Activated CD4-positive, CD25-positive, alpha-beta regulatory T cell treated with anti-CD3 and anti-CD28 coated beads, Interleukin-2, amount 50 U/mL, for 16 hours (primary cell): ENCODE data around the gene SLC25A33.
"Not testable (repeated sequence)": the region's sequence is repeated elsewhere in the genome, so short reads cannot be mapped to it uniquely, and the experiment has no call there.

ENCODE experiments used
- DNase-seq: peaks from one replicate; pipeline ENCODE4 v3.0.0-alpha.2; 2020; ENCODE audit warnings: low read depth, low spot score

The SLC25A33 gene

DNA sequence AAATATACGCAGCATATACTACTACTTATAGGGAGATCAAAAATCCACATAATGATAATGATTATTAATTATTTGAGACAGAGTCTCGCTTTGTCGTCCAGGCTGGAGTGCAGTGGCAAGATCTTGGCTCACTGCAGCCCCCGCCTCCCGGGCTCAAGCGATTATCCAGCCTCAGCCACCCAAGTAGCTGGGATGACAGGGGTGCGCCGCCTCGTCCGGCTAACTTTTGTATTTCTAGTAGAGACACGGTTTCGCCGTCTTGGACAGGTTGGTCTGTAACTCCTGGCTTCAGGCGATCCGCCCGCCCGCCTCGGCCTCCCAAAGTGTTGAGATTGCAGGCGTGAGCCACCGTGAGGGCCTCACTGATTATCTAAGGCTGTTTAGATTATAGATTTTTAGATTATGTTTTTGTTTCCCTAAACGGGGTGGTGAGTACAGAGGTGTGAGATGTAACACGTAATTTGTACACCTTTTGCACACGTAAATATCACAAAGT lies 548 bp upstream of the SLC25A33 start:
- no peak for DNase-seq

DNA sequence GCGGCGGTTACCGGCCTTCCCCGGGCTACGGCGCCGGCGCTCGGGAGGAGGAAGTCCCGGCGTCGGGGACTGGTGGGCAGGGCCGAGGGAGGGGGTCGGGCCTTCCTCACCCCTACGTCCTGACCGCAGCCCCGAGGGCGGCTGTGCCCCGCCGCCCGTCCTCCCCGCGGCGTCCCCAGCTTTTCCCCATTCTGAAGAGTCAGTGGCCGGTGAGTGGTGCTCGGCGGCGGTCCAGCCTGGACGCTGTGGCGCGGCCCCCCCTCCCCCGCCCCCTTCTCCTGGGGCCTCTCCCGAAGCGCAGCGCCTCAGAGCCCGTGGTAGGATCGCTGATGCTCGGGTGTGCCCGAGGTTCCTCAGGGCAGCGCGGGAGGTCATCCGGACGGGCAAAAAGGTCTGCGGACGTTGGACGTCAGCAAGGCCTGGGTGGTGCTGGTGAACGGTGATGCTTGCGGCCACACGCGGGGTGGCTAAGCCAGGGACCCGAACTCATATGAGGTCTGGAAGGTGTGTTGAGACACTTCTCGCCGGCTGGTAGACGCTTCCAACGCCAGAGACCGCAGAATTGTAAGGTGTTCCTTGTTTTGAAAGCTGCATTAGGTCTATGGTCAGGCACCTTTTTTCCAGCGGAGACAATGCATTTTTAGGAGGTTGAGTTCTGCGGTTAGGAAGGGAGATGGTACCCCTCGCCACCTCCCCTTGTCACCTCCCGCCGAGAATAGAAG lies 725 bp downstream of the SLC25A33 start:
- no peak for DNase-seq

DNA sequence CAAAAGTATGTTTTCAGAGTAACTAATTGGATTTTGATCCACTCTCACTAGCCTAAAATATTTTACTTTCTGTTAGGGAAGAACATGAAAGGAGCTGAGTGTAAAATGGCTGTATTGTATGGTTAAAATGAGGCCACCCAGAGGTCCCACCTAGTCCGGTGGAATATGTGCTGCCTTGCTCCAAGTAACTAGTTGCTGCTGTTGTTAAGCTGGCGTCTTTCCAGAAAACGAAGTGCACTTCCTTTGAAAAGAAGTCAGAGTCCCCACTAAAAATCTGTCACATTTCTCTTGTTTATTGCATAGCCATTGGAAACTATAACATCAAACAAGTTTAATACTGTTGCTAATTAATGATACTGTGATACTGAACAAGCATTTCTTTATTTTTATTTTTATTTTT lies 3.2 kb downstream of the SLC25A33 start:
- no peak for DNase-seq

DNA sequence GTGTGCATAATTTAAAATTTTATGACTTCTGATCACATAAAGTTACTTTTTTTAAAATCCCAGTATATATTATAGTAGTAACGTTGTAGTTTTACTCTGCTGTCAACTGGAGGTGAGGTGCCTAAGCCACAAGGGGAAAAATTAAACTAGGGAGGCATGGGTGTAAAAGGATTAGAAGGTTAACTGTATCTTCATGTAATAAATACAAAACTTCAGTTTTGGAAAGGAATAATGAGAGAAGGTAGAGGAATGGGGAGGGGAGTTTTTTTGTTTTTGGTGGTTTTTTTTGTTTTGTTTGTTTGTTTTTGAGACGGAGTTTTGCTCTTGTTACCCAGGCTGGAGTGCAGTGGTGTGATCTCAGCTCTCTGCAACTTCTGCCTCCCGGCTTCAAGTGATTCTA lies 5.7 kb downstream of the SLC25A33 start:
- DNase-seq = no peak

DNA sequence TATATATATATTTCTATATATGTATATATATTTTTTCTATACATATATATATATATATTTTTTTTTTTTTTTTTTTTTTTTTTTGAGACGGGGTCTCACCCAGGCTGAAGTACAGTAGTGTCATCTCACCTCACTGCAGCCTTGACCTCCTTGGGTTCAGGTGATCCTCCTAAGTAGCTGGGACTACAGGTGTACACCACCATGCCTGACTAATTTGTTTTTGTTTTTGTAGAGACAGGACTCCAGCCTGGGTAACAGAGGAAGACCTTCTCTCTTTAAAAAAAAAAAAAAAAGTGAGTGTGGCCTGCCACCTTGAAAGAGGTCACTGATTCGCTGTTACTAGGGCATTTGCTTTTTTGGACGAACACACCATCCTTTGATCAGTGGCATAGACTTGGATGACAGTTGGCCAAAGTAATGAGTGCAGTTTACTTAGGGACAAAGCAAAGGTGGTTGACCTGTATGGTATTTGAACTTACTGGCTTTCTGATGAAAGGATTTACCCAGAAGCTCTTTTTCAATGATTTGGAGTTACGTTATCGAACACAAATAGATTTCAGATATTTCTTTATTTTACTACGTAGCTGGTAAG lies 10.8 kb downstream of the SLC25A33 start:
- DNase-seq = no peak

DNA sequence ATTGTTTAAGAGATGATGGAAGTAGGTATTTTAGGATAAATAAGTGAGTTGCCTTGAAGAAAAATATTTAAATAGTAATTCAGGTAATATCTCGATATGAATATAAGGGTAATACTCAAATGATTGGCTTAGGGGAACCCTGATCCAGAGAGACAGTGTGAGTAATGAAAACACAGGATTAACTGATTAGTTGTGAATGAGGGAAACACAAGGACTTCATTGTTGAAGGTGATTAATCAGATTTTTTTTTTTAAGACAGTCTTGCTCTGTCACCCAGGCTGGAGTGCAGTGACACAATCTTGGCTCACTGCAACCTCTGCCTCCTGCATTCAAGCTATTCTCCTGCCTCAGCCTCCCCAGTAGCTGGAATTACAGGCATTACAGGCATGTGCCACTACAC lies 12.7 kb downstream of the SLC25A33 start:
- no peak for DNase-seq

DNA sequence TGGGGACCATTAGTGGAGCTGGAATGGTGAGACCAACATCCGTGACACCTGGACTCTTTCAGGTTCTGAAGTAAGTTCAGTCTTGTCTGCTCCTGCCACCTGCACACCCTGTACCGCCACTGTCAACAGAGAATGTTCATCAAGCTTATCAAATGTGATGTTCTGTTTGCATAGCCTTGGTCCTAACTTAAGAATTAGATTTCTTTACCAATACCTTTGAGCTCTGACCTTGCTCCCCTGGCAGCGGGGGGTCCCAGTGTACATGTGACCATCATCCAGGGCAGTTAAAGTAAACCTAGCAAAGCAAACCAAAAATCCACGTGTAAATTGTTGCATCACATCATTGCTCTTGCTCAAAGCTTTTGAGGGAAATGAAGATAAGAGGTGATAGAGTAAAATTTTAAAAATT lies 14.5 kb downstream of the SLC25A33 start:
- DNase-seq = no peak

DNA sequence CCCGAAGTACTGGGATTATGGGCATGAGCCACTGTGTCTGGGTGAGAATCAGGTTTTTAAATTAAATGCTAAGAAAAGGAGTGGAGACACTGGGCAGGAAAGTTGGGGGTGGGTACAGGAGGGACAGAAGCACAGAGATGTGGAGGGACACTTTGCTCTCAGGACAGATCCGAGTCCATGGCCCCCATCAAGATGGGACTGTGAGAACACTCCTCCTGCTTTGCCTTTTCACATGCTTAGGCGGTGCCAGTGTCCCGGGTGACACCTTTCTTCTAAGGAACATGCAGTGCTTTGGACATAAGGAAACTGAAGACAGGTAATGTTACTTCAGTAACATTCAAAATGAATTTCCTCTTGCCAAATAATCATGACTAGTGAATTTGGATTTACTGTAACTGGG lies 16.7 kb downstream of the SLC25A33 start:
- DNase-seq = no peak

DNA sequence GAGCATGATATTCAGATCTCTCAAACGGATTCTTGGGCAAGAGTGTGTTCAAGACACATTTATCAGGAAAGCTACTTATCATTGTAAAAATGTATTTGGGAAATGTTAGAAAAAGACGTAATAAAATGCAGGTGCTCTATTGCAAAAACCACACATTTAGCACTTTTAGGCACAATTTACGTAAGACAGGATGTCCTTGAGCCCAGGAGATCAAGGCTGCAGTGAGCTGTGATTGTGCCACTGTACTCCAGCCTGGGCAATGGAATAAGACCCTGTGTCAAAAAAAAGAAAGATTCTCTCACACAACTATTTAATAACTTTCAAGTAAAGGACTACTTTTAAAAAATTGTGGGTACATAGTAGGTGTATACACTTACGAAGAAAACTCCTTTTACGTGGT lies 18.4 kb downstream of the SLC25A33 start:
- no peak for DNase-seq

DNA sequence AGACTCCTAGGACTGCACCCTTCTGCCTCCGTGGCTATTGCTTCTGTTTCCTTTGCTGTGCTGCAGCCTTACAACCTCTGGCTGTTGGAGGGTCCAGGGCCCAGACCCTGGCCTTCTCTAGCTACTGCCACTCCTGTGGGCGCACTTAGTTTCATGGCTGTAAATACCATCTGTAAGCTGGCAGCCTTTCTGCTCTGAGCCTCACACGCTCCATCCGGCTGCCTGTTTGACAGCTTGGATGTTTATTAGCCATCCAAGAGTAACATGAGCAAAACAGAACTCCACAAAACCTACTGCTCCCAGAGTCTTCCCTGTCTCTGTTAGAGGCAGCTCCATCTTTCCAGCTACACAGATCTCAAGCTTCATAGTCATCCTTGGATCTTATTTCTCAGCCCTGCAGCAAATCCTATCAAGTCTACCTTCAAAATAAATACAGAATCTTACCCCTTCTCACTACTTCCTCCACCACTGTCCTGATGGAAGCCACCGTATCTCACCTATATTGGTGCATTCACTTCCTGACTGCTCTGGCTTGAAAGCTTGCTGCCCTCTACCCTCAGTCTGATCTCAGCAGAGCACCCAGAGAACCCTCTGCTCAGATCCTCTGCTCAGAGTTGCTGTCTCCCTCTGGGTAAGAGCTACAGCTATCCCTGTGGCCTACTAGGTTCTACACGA lies 19.1 kb downstream of the SLC25A33 start:
- DNase-seq = no peak

DNA sequence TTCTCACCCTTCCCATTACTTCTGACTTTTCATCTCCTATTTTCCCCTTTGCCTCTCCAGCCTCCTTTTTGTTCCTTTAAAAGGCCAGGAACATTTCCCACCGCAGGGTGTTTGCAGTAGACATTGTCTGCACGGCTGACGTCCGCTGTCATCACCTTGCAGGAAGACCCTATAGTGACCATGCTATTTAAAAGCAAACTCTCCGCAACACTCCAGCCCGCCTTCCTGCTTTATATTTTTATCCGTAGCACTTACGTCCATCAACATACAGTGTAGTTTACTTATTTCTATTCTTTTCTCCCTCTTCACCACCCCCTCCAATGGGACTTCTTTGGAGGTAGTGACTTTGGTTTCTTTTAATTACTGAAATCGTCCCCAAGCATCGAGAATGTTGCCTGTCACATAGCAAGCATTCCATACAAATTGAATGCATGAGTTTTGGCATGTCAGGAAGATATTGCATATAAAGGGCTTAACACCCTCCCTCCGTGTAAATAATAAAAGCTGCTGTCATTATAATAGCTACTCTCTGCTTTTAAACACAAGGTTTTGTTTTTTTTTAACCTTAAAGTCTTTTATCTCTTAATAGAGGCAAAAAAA lies 19.8 kb downstream of the SLC25A33 start:
- DNase-seq = no peak

DNA sequence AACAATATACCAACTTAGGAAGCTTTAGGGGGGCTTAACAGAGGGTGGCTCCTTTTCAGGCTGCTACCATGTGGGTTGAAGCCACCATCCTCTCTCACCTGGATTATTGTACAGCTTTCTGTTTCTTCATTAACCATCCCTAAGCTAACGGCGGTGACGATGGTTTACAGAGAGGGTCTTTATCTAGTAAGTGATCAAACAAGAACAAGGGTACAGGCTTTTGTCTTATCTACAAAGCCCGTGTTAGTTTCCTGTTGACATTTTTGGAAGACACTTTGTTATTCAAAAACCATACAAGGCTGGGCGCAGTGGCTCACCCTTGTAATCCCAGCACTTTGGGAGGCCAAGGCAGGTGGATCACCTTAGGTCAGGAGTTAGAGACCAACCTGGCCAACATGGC lies 20.4 kb downstream of the SLC25A33 start:
- no peak for DNase-seq

DNA sequence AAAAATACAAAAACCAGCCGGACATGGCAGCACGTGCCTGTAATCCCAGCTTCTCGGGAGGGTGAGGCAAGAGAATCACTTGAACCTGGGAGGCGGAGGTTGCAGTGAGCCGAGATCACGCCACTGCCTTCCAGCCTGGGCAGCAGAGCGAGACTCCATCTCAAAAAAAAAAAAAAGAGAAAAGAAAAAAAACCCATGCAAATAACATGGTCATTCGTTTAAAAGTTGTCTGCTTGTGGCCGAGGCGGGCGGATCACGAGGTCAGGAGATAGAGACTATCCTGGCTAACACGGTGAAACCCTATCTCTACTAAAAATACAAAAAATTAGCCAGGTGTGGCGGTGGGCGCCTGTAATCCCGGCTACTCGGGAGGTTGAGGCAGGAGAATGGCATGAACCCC lies 20.8 kb downstream of the SLC25A33 start:
- DNase-seq = not testable (repeated sequence)

DNA sequence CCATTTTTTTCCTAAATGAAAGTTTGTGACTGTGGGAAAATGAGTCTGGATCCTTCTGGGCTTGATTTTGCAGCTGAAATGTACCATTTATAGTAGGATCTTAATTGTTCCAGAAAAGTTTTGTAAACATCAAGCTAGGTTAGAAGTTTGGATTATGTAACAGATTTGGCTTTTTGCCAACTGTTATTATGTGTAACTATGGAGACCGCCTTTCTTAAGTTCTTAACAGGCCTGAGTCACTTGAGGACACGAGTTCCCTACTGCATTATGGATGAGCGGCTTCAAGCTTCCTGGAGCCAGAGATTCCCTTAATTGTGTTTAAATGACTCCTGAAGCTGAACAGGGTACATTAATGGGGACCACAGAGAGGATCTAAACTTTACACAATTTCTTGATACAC lies 22.2 kb downstream of the SLC25A33 start:
- DNase-seq = no peak

DNA sequence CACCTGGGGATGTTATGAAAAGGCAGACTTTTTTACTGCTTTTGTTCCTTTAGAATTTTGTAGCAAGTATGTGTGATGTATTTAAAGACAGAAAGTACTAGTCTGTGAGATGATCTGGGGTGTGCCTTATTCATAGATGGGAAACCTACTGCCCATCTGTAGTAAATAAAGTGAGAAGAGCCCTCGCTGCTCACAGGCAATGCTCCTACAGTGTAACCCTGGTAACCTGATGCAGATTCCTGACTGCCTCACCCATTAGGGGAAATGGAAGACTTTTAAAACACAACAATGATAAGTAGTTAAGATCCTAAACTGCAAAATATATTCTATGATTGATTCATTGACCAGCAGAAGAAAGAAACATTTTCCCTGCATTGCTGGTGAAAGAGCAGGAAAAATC lies 30.0 kb downstream of the SLC25A33 start:
- no peak for DNase-seq

DNA sequence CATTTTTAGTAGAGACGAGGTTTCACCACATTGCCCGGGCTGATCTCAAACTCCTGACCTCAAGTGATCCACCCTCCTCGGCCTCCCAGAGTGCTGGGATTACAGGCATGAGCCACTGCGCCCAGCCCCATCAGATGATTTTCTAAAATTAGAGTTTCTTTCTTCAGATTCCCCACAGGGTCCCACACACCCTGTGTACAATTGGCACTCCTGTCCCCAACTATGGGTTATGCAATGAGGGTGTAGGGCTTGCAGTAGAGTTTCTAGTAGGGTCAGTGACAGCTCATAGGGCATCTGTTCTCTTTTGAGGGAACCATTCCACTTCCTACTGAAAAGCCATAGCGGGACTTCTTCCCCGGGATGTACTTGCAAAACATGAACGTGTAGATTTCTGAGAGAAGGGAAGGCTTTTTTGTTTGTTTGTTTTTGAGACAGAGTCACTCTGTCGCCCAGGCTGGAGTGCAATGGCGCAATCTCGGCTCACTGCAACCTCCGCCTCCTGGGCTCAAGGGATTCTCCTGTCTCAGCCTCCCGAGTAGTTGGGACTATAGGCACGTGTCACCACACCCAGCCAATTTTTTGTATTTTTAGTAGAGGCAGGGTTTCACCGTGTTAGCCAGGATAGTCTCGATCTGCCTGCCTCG lies 31.7 kb downstream of the SLC25A33 start:
- not testable (repeated sequence) for DNase-seq

DNA sequence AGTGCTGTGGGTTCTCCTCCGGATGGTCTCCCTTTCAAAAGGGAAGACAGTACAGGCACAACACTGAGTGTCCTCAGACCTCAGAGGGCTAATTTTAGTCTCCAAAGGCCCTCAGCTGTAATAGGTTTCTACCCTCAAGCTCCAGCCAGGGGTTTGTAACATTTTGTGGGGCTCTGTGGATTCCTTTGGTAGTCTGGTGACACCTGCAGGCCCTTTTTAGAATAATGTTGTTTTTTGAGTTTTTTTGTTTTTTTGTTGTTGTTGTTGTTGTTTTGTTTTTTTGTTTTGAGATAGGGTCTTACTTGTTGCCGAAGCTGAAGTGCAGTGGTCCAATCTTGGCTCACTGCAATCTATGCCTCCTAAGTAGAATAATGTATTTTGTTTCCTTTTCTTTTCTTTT lies 34.5 kb downstream of the SLC25A33 start:
- DNase-seq = no peak

DNA sequence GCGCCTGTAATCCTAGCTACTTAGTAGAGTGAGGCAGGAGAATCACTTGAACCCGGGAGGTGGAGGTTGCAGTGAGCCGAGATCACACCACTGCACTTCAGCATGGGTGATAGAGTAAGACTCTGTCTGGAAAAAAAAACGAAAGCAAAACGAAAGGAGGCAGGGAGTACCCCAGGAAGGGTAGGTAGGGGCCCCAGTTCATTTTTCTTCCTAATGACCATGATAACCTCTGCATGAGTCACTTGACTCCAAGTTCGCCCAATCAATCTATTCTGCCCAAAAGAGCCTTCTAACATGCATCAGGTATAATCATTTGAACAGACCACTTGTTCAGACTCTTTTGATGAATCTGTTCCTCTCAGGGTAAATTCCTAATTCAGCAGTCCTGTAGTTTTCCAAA lies 36.2 kb downstream of the SLC25A33 start:
- DNase-seq = no peak

DNA sequence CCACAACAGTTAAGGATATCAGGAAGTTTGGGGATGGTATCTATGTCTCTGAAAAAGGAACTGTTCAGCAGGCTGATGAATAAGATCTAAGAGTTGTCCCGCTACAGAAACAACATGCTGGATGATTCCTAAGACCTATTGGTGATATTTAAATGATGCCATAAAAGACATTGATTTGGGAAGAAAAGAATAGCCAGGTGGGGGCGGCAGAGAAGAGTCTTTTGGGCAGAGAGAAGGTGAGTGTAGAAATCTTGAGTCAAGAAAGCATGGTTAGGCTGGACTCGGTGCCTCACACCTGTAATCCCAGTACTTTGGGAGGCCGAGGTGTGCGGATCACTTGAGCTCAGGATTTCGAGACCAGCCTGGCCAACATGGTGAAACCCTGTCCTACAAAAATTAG lies 37.6 kb downstream of the SLC25A33 start:
- no peak for DNase-seq

DNA sequence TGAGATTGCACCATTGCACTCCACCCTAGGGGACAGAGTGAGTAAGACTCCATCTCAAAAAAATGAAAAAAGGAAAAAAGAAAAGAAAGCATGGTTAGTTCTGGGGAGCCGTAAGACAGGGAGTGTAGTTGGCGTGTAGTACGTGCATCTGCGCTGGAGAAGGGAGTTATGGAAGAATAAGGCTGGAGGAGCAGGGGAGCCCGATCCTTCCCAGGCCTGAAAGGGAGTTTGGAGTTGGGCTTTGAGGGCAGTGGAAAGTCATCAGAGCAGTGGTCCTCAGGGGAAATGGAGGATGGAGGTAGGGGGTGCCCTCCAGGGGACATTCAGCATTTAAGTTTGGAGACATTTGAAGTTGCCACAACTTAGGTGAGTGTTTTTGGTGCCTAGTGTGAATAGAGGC lies 38.2 kb downstream of the SLC25A33 start:
- no peak for DNase-seq

DNA sequence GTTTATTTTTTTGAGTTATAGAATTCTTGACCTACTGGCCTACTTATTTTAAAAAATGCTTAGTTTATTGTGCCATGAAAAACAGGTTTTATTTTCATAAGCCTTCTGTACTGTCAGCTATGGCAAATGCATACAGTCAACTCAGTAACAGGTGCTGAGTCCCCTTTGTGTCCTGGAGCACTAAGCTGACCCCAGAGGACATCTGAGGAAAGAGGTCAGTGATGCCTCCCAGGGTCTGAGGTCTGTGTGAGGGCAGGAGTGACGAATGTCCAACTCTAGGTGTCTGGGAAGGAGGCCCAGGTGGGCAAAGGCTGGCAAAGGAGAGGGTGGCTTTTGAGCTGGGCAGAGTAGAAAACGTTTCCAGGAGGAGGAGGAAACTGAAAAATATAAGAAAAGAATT lies 41.7 kb downstream of the SLC25A33 start:
- no peak for DNase-seq

DNA sequence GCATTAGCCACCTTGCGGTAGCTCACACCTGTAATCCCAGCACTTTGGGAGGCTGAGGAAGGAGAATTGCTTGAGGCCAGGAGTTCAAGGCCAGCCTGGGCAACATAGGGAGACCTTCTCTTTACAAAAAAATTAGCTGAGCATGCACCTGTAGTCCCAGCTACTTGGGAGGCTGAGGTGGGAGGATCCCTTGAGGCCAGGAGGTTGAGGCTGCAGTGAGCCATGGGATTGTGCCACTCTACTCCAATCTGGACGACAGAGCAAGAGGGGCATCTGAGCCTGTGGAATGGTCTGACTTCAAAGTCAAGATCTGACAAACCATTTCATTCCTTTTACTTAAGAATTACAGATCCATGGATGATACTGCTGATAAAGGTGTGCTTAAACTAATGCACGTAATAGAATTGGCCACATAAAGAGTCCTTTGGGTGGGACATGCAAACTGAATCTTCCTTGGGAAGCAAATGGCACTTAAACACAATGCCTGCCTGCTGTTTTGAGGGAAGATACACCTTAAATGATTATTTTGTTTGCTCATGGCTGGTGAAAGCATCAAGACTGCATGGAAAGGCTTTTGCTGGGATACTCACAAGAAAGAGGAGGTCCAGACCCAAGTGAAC lies 47.0 kb downstream of the SLC25A33 start:
- DNase-seq = no peak
